HG03060 (cell line): ENCODE results near the gene HCFC1.
"Not testable (repeated sequence)": the region's sequence is repeated elsewhere in the genome, so short reads cannot be mapped to it uniquely, and the experiment has no call there.

Source experiments
- ATAC-seq: cut with Tn5 transposase; IDR thresholded peaks from one replicate; pipeline ENCODE4 v1.9.1; 2021; ENCODE audit warnings: low read depth, moderate number of reproducible peaks; ENCODE audit not compliant: unreplicated experiment

The HCFC1 gene

DNA sequence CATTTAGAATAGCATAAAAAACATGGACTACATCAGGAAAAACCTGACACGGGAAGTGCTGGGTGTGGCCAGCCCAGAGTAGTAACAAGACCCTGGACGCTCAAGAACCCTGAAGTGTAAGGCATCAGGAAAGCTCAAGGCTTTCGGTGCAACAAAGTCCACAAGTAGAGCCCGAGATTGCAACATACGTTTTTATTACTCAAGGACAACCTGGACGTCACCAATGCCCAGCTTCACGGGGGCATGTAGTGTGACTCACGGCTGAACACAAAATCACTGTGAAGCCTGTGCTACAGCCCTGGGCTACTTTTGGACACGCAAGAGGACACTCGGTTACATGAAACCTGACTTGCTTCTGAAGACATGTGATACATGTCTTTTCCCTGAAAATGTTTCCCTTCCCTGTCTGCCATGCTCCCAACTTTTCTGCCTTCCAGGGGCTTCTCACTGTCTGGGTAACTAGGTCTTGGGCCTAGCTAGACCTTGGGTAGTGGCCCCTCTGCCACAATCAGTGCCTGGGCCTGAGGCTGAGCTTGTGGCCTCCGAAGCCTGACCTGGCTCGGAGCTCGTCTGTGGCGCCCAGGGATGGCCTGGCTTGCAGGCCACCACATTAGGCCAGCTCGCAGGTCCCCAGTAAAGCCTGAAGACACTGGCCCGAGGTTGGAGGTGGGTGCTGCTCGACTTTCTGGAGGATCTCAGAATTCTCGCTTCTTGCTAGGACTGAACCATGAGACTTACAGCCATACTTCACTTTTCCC is 38.9 kb upstream of the HCFC1 start:
- no peak for ATAC-seq

DNA sequence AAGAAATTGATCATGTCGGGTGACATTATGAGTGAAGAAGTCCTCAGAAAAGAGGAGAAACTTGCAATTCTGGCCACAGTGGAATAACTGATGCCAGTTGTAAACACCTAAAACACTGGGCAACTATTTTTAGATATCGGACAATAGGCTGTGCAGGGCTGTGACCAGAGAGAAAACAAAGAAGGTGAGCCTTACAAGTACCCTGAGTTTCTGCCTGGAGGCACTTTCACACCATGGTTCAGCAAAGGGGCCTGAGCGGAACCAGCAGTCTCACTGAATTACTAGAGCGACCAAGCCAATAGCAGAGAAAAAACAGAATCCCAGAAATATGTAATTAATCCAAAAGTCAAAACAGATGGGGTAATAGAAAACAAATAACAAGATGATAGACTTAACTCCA is 36.9 kb upstream of the HCFC1 start:
- ATAC-seq: no peak

DNA sequence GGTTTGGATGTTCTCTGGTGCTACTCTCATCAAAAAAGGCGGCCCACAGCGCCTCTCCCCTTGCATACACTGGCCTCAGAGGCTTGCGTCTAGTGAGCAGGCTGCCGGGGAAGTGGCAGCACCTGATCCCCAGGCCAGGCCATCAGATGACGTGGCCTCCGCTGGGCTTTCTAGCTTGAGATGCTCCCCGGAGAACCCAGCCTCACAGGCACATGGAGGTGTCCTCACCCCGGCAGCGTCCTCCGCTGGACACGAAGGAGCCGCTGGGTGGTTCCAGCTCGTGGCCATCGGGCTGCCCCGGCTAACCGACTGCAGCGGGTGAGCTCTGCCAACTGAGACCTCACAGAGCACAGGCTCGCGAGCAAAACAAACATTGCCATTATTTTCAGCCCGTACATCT is 35.3 kb upstream of the HCFC1 start:
- no peak for ATAC-seq

DNA sequence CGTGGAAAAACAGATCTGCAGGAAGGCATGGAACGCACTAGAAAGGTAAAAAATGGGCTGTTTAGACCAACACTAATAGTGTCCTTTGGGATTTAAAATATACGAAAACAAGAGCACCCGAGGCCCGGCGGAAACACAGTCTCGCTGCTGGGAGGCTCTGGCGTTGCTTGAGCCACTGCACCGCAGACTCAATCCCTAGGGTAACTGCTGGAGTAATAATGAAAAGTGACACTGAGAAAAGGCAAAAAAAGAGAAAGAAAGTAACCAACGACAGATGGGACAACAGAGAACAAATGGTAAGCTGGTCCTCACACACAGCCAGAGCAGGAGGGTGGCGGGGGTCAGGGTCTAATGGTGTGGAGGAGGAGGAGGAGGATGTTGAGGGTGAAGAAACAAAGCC is 32.7 kb upstream of the HCFC1 start:
- ATAC-seq: no peak

DNA sequence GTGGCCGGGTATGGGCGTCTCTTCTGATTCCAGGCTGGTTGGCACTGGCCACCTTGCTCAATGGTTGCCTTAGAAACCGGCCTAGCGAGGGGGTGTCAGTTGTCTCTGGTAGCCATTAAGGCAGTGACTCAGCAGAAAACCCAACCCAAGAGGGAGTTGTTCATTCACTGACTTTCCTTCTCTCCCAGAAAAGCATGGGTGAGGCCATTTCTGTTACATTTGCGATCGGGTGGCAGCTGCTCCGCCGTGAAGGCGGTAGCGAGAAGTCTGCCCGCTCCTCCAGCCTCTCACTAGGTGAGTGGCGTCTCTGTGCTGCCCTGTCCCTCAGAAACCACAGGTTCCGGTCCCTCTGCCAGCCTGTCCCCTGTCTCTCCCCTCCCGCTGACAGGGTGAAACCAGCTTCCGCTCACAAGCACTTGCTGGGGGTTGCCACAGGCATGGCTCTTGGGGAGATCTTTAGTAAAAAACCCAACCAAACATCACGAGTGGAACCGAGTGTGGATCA is 30.6 kb upstream of the HCFC1 start:
- no peak for ATAC-seq

DNA sequence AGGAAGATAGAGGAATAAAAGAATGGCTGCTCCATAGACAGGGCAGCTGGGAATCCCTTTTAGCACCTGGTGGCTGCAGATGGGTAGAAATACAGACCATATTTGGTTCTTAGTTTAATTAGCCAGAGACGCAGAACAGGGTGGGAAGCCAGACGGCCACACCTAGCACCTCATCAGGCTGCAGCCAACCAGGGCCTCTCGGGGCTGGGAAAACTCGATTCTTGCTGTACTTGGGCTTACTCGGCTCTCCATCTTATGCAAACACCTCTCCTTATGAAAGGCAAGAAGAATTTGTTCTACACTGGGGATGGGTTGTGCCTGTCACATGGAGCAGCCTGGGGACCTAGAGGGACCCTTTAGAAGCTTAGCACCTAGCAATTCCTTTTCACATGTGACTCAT is 28.4 kb upstream of the HCFC1 start:
- no peak for ATAC-seq

DNA sequence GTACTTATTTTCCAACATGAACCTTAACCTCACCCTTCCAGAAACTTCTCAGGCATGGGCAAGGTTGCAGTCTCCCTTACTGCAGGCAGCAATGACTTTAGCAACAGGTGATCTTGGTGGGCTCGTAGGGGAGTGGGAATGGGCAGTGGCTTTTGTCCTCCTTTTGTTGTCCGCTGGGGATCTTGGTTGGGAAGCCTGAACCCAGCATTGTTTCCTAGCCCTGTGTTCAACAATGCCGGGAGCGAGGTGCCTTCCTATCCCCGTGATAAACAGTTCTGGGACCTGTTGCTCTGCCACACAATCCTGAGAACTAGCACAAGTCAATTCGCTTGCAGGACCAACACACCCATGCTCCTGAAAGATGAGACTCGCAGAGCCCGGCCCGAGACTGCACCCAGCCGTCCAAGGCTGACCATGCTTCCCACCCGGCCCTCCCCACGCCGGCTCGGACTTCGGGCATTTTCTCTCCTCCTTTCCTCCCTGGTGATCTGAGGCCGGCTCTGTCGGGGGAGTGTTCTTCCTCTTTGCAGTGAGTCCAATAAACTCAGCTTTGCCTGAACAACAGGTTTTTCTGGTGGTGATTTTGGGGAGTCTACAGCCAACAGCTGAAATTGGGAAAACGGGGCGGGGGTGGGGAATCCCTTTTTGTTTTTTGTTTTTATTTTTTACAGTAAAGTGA is 27.9 kb upstream of the HCFC1 start:
- ATAC-seq: no peak

DNA sequence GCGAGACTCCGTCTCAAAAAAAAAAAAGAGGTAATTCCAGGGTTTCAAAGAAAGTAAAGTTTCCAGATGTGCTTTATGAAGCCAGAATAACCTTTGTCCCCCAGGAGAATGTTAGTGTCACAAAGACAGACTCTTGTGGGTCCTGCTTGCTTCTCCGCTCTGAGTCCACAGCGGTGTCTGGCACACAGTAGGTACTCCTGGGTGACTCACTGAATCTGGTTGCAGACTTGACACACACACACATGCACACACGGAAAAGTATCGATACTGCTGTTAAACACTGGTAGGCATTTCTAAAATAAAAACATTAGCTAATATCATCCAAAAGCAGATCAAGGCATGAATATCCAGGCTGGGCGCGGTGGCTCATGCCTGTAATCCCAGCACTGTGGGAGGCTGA is 23.9 kb upstream of the HCFC1 start:
- no peak for ATAC-seq

DNA sequence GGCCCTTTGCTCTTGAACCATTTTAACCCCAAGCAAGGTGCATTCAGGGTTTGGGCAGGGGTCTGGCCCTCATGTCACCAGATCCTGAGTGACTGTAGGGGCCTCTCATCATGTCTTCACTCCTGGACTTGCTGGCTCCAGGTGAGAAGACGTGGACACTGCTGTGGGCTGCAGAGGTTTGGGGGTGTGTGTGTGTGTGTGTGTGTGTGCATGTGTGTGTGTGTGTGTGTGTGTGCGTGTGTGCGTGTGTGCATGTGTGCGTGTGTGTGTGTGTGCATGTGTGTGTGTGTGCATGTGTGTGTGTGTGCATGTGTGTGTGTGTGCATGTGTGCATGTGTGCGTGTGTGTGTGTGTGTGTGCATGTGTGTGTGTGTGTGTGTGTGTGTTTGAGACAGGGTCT is 22.8 kb upstream of the HCFC1 start:
- ATAC-seq: not testable (repeated sequence)

DNA sequence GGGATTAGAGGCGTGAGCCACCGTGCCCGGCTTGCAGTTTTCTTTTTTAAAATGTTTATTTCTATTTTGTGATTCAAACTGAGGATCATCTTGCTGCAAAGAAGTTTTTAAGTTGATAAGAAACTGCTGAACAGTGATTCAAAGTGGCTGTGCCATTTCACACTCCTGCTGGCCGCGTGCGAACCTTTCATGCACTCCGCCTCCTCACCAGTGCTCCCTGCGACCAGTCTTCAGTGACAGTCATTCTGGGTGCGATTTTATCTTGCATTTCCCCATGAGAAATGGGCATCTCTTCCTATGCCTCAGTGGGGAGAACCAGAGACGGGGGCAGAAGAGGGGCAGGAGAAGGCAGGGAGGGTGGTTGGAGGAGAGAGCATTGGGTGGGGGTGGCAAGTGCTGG is 22.4 kb upstream of the HCFC1 start:
- no peak for ATAC-seq

DNA sequence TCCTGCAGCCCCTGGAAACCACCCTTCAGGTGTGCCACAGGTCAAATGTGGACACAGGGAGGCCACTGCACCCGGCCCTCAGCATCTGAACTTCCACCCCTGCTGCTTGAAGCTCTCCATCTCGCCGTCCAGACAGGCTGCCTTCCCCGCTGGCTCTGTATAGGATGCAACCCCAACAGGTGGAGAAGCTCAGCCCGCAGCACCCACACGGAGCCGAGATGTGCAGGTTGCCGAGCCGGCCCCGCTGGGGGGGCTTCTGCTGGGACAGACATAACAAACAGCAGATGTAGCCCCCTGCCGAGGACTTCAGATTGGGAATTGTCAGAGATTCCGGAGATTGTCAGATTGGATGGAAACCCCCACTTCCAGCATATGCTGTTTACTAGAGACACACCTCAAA is 21.5 kb upstream of the HCFC1 start:
- no peak for ATAC-seq

DNA sequence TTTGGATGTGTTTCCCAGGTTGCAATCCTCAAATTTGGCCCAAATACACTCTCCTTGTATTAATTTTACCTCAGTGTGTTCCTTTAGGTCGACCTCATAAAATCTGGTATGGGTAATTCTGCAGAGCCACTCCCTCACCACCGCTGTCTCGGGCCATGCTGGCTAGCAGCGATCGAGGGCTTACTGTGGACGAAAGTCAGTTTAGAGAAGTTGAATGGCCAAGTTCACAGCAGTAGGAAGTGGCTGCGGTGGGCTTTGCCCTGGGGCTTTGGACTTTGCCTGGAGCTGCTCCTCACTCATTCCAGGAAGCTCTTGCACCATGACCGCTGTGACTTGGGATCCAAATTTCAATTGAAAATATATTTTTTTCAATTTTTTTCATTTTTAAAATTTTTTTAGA is 20.6 kb upstream of the HCFC1 start:
- no peak for ATAC-seq

DNA sequence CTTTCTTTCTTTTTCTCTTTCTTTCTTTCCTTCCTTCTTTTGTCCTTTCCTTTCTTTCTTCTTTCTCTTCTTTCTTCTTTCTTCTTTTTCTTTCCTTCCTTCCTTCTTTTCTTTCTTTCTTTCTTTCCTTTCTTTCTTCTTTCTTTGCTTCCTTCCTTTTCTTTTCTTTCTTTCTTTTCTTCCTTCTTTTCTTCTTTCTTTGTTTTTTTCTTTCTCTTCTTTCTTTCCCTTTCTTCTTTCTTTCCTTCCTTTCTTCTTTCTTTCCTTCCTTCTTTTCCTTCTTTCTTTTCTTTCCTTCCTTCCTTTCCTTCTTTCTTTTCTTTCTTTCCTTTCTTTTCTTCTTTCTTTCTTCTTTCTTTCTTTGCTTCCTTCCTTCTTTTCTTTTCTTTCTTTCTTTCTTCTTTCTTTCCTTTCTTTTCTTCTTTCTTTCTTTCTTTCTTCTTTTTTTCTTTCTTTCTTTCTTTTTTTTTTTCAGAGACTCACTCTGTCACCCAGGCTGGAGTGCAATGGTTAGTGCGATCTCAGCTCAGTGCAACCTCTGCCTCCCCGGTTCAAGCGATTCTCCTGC is 19.5 kb upstream of the HCFC1 start:
- no peak for ATAC-seq

DNA sequence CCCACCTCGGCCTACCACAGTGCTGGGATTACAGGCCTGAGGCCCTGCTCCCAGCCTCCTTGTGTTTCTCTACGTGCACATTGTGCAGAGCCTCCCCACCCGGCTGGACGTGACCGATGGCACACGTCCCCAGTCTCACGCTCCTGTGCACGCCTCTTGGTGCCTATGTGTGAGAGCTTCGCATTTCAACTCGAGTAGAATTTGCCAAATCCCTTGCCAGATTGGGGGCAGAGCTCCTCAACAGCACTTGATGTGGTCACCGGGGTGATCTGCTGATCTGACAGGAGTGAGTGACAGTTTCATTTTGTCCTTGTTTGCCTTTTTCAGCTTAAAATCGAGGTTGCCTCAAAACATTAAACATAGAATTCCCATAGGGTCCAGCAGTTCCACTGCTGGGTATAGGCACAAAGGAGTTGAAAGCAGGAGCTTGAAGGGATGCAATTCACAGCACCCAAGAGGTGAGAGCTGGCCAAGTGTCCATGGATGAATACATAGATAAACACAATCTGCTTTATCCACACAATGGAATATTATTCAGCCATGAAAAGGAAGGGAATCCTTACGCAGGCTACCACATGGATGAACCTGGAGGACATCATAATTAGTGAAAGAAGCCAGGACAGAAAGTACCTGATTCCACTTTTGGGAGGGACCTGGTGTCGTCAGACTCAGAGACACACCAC is 18.5 kb upstream of the HCFC1 start:
- no peak for ATAC-seq

DNA sequence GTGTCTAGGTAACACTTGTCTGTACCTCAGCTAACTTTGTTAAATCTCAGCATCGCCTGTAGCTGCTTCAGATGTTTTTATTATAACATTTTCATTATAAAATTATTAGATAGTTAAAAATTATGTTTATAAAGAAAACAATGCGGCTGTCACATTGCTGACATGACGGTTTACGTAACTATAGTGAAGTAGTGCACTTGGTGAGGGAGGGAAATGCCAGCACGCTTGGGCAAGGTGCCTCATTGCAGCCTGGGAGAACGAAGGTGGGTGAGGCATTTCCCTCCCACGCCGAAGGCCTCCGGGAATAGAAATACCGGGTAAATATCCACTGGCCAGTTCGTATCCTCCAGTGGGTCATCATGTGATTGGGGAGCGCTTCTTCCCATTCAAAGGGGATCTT is 16.9 kb upstream of the HCFC1 start:
- no peak for ATAC-seq

DNA sequence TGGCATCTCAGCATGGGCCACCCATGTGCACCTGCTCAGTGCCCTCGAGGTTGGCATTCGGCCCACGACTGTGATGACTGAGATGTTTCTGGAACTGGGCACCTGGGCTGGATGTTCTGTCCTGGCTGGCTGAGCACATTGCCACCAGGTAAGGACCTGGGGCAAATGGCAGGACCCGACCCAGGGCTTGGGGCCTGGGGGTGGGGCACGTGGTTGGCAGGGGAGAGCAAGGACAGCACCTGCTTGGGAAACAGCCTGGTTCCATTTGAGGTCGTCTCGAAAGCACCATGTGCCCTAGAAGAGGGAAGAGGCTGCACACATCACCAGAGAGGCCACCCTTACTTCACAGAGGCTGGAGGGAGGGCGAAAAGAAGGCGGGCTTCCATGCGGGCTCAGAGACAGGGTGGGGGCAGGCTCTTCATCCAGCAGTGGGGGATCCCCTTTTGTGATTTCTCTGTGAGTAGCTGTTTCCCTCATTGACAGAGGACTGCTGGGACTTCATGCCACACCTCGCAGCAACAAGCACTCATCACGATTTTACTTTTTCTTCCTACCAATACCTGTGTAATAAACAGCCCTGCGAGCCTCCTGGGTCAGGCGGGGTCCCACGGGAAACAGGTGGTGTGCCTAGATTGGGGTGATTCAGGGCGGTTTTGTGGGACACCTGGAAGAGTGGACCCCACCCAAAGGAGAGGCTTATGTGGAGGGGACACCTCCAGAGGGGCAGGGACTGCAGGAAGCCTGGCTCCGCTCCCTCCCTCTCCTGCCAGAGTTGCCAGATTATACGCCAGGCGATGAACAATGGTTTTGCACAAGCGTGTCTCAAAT is 12.9 kb upstream of the HCFC1 start:
- no peak for ATAC-seq

DNA sequence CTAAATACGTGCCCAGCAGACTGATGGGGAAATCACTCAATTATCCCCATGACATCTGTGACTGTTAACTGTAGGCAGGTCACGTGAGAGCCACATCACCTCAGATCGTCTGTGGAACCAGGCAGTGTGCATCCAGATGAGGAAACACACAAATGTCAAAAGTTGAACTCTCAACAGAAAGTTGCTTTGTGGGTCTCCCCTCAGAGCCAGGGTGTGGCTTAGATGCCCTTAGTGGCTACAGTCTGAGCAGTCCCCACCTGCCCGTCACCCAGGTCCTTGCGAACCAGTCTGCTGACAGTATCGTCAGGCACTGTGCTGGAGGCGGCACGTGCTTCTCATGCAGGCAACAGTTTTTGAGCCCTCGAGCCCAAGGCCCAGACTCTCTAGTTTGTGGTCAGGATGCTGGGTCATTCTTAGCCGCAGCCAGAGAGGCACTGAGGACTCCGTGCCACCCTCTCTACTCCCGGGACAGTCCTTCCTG is 11.7 kb upstream of the HCFC1 start:
- no peak for ATAC-seq

DNA sequence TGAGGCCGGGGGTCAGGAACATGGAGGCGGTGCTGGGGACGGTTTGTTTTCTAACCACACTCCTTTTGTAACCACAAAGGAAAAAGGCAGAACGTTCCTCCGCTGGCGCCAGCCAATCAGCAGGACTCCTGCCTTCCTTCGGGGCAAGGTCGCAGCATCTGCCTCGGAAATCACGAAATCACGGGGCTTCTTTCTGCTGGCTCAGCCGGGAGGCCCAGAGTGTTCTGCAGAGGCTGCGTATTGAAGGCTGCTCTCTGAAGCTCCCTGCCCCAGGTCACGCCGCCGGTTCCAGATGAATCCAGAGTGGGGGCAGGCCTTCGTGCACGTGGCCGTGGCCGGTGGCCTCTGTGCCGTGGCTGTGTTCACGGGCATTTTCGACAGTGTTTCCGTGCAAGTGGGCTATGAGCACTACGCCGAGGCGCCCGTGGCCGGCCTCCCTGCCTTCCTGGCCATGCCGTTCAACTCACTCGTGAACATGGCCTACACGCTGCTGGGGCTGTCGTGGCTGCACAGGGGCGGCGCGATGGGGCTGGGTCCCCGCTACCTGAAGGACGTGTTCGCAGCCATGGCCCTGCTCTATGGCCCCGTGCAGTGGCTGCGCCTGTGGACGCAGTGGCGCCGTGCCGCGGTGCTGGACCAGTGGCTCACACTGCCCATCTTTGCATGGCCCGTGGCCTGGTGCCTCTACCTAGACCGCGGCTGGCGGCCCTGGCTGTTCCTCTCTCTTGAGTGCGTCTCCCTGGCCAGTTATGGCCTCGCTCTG is 10.3 kb upstream of the HCFC1 start:
- no peak for ATAC-seq

DNA sequence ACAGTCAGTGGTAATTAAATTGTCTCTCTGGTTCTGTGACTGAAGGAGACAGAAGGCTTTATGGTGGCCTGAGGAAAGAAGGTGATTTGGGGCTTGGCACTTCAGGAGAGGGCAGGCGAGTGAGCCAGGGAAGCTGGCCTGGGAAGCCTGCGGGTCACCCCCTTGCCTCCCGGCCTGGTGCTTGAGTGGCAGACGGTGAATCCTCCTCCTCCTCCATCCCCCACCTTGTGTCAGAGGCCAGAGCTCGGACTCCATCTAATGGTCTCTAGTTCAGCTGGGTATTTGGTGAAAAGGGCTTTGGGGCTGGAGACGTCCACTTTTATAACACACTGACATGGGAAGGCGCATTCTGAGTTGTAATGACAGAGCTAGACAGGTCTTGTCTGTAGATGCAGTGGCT is 9.6 kb upstream of the HCFC1 start:
- ATAC-seq: no peak

DNA sequence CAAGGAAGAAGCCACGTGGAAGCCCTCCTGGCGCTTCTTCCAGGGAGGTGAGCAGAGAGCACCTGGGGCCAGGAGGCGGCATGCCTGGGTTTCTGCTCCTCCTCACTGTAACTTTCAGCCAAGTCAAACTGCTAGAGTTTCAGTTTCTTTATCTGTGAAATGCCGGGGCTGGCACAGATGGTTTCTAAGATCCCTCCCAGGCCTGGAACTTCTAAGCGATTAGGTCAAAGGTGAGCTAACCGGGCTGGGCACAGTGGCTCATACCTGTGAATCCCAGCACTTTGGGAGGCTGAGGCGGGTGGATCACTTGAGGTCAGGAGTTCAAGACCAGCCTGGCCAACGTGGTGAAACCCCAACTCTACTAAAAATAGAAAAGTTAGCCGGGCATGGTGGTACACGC is 8.8 kb upstream of the HCFC1 start:
- ATAC-seq: not testable (repeated sequence)
